ENCODE results near the gene MIER1.

Gene MIER1

DNA sequence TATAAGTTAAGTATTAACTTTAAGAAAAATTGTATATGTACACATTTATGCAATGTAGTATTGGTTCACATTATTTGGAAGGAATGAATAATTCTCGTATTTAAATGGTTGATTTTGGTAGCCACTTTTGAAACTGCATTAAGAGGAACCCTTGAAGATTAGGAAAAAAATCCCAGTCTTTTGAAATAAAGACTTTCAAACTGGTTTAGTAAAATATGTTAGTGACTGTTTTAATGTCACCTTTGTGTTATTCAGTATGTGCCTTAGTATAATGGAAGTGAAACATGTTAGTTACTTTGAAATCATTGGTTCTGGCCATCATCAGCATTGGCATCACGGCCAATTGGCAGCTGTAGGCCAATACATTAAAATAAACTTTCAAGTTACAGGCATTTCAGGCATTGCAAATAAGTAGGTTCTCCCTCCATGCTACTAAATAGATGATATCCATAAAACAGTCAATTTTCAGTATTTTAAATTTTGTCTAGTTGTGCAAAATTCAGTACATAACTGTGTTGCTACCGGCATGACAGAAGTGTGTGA, 4.4 kb downstream of the MIER1 start:
- no peaks in the 10 kb centered on the region for H3K9me2 ChIP-seq (replicated peaks; ENCODE audit: insufficient read depth, low read length)
- H3F3A ChIP-seq (ENCODE audit: insufficient read depth, low read length) = peaks cover 31% of the 10 kb centered on the region
- H2AFZ ChIP-seq (ENCODE audit: low read length) = 0 out of 2 replicates have a peak overlapping the region, but pooled peaks have one; percentile 37
- peaks cover 7% of the 10 kb centered on the region for H3K4me1 ChIP-seq (ENCODE audit: low read length)
- no peaks in the 10 kb centered on the region for H3K9me3 ChIP-seq (replicated peaks; ENCODE audit: insufficient read depth, low read length)
- peak overlapping the region; percentile 29; the same call in 1 of the 2 replicates for H3K9ac ChIP-seq (ENCODE audit: low read length)
- peak overlapping the region; percentile 77 for H3K4me2 ChIP-seq (ENCODE audit: low read depth, low read length)
- no peaks in the 10 kb centered on the region for H4K20me1 ChIP-seq (ENCODE audit: insufficient read depth, low read length)
- TF ChIP-seq, protein P1, sequence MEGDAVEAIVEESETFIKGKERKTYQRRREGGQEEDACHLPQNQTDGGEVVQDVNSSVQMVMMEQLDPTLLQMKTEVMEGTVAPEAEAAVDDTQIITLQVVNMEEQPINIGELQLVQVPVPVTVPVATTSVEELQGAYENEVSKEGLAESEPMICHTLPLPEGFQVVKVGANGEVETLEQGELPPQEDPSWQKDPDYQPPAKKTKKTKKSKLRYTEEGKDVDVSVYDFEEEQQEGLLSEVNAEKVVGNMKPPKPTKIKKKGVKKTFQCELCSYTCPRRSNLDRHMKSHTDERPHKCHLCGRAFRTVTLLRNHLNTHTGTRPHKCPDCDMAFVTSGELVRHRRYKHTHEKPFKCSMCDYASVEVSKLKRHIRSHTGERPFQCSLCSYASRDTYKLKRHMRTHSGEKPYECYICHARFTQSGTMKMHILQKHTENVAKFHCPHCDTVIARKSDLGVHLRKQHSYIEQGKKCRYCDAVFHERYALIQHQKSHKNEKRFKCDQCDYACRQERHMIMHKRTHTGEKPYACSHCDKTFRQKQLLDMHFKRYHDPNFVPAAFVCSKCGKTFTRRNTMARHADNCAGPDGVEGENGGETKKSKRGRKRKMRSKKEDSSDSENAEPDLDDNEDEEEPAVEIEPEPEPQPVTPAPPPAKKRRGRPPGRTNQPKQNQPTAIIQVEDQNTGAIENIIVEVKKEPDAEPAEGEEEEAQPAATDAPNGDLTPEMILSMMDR (IDR thresholded peaks at IDR 0.05; ENCODE audit: low read length) = no peak
- TF ChIP-seq EZH2phosphoT487 (IDR thresholded peaks at IDR 0.05; ENCODE audit: low read length) (no peak), EZH2 (optimal IDR thresholded peaks at IDR 0.05; ENCODE audit: low read depth, low read length) (no peak)
- H3K4me3 ChIP-seq (ENCODE audit: low read length) = peak overlapping the region; percentile 77
- no peaks in the 10 kb centered on the region for H3K36me3 ChIP-seq (replicated peaks; ENCODE audit: insufficient read depth, low read length)
- H3K79me2 ChIP-seq (ENCODE audit: low read length) = peaks cover 85% of the 10 kb centered on the region
- no peak for DNase-seq
- peak overlapping the region; percentile 40; the same call in 1 of the 2 replicates for H3K27ac ChIP-seq (ENCODE audit: low read length)
- H3K27me3 ChIP-seq (replicated peaks; ENCODE audit: insufficient read depth, low read length) = no peaks in the 10 kb centered on the region

DNA sequence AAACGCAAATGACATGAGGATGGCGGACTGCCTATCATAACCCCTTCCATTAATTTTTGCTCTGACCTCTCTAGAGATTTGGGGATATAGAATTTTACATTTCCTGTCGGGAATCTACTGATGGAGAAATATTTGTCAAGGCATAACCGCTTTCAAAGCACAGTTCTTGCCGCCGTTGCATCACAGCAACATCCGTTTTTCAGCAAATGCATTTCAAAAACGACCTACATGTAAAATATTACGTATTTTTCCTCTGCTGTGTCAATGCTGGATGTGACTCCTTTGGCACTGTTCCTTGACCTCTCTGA, 4.9 kb downstream of the MIER1 start:
- Histone ChIP-seq H3K9me3 (replicated peaks; ENCODE audit: insufficient read depth, low read length) (no peaks in the 10 kb centered on the region), H3K27ac (ENCODE audit: low read length) (peak overlapping the region; percentile 40; the same call in 1 of the 2 replicates), H3K27me3 (replicated peaks; ENCODE audit: insufficient read depth, low read length) (no peaks in the 10 kb centered on the region), H3K4me3 (ENCODE audit: low read length) (peak overlapping the region; percentile 77), H3K9ac (ENCODE audit: low read length) (peak overlapping the region; percentile 29; the same call in 1 of the 2 replicates), H3K79me2 (ENCODE audit: low read length) (peaks cover 89% of the 10 kb centered on the region), H2AFZ (ENCODE audit: low read length) (peak overlapping the region; percentile 37; the same call in 1 of the 2 replicates), H3K4me2 (ENCODE audit: low read depth, low read length) (peak overlapping the region; percentile 77), H4K20me1 (ENCODE audit: insufficient read depth, low read length) (no peaks in the 10 kb centered on the region), H3K4me1 (ENCODE audit: low read length) (peaks cover 9% of the 10 kb centered on the region), H3K9me2 (replicated peaks; ENCODE audit: insufficient read depth, low read length) (no peaks in the 10 kb centered on the region), H3F3A (ENCODE audit: insufficient read depth, low read length) (peaks cover 31% of the 10 kb centered on the region), H3K36me3 (replicated peaks; ENCODE audit: insufficient read depth, low read length) (0 out of 2 replicates have a peak, but pooled peaks cover 1% of the 10 kb centered on the region)
- no peak for TF ChIP-seq EZH2 (optimal IDR thresholded peaks at IDR 0.05; ENCODE audit: low read depth, low read length)
- TF ChIP-seq, protein P1 (IDR thresholded peaks at IDR 0.05; ENCODE audit: low read length) = no peak
- DNase-seq = no peak

DNA sequence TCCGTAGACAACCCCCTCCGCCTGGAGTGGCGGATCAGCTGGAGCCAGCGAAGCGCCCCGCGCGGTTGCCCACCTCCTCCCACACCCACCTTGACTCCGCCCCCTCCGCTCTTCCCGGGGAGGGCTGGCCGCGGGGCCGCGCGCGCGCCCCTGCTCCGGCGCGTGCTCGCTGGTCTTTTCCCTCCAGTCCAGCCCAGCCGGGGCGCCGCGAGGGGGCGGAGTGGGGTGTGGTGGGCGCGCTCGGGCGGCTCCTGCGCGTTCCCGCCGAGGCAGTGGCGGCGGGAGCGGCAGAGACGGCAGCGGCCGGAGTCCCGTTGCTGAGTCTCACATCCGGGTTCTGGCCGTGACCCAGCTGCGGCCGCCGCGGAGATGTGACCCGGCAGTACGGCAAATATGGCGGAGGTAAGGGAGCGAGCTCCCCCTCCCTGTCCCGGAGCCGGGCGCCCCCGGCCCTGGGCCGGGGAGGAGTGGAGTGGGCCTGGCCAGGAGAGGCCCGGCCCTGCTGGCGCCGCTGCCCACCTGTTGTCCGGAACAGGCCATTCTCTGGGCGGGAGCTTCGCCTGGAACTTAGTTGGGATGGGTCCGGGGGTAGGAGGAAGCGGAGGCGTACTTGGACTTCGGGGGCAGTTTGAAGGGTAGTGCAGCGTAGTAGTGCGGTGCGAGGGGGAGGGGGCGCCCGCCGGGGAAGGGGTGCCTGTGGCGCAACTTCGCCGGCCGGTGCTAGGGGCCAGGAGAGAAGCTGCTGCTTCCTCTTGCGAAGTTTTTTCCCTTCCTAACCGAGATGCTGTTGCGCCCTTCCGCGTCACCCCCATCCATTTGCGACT, 5.4 kb downstream of the MIER1 start:
- no peaks in the 10 kb centered on the region for H3K27me3 ChIP-seq (replicated peaks; ENCODE audit: insufficient read depth, low read length)
- peak overlapping the region; percentile 89 for H3K9ac ChIP-seq (ENCODE audit: low read length)
- peaks cover 94% of the 10 kb centered on the region for H3K79me2 ChIP-seq (ENCODE audit: low read length)
- H4K20me1 ChIP-seq (ENCODE audit: insufficient read depth, low read length) = peaks cover 4% of the 10 kb centered on the region; the same call in 1 of the 2 replicates
- H3K4me2 ChIP-seq (ENCODE audit: low read depth, low read length) = peak overlapping the region; percentile 81
- peaks cover 30% of the 10 kb centered on the region for H3F3A ChIP-seq (ENCODE audit: insufficient read depth, low read length)
- H3K36me3 ChIP-seq (replicated peaks; ENCODE audit: insufficient read depth, low read length) = 0 out of 2 replicates have a peak, but pooled peaks cover 3% of the 10 kb centered on the region
- H2AFZ ChIP-seq (ENCODE audit: low read length) = peak overlapping the region; percentile 37
- H3K9me3 ChIP-seq (replicated peaks; ENCODE audit: insufficient read depth, low read length) = no peaks in the 10 kb centered on the region
- H3K4me1 ChIP-seq (ENCODE audit: low read length) = peaks cover 14% of the 10 kb centered on the region
- TF ChIP-seq EZH2 (optimal IDR thresholded peaks at IDR 0.05; ENCODE audit: low read depth, low read length) (no peak), EZH2phosphoT487 (IDR thresholded peaks at IDR 0.05; ENCODE audit: low read length) (no peak)
- TF ChIP-seq, protein P1 (IDR thresholded peaks at IDR 0.05; ENCODE audit: low read length) = no peak
- DNase-seq = peak; percentile 94
- no peaks in the 10 kb centered on the region for H3K9me2 ChIP-seq (replicated peaks; ENCODE audit: insufficient read depth, low read length)
- peak overlapping the region; percentile 77 for H3K4me3 ChIP-seq (ENCODE audit: low read length)
- peak overlapping the region; percentile 77 for H3K27ac ChIP-seq (ENCODE audit: low read length)

Measured in MM.1S (cell line).